HG02678 (cell line): ENCODE results near the gene FBN1.

Source experiments
- ATAC-seq: cut with Tn5 transposase; IDR thresholded peaks from one replicate; pipeline ENCODE4 v1.9.1; 2021; ENCODE audit warnings: mild to moderate bottlenecking, moderate library complexity; ENCODE audit not compliant: unreplicated experiment

Gene FBN1

DNA sequence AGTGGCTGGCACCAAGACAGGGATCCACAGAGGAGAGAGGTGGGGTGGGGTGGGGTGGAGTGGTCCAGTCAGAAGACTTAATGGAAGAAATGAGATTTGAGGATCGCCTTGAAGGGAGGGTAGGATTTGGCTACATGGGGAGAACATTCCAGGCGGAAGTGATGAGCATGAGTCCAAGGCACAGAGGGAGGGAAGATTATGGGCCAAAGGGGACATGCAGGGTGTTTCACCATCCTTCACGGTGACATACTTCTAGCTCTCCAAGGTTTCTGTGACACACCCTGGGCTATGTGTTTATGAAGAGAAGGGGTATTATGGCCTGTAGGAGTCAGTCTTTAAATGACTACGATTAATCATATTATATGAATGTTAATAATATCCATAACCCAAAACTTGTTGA is 7.7 kb upstream of the FBN1 start:
- no peak for ATAC-seq

DNA sequence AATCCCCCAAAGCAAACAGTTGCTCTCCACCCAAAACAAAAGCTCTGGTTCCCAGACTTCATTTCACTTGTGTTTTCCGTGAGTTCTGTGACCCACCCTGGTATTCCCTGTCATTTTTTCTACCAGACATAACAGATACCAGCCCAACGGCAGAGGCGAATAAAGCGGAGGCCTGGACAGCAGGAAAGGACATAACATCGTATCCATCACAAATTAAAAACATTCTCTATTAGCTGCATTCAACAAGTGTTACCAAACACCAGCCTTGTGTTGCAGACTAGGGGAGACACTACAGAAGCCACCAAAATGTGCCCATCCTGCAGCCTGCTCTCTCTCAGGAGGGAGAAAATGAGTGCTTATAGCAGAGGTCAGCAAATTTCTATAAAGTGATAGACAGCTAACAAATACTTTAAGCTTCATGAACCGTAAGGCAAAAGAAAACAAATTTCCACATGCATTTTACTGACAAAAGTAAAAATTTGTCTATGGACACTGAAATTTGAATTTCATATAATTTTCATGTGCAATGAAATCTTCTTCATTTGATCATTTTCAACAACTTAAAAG is 7.1 kb upstream of the FBN1 start:
- ATAC-seq: no peak

- no peak for ATAC-seq
Observed at GRCh38 chr15:48650931-48651330, 5.4 kb upstream of the FBN1 start.

DNA sequence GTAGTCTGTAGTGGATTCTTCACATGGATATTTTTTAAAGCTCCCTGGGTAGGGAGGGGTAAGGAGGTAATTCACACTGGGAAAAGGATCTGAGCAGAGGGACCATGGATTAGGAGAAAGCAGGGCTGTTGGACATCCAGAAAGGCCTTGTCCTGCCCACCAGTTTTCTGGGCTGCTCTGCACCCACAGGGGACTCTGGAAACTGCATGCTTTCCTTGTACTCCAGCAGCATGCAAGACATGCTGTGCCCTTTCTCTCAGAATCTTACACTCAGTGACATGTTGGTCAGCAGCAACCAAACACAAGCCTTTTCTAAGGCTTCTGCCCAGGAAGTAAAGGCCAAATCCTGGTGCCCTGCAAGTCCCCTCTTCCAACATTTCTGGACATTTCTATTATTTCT is 2.5 kb upstream of the FBN1 start:
- ATAC-seq: no peak

- ATAC-seq: no peak
Observed at GRCh38 chr15:48646331-48646730, 822 bp upstream of the FBN1 start.

DNA sequence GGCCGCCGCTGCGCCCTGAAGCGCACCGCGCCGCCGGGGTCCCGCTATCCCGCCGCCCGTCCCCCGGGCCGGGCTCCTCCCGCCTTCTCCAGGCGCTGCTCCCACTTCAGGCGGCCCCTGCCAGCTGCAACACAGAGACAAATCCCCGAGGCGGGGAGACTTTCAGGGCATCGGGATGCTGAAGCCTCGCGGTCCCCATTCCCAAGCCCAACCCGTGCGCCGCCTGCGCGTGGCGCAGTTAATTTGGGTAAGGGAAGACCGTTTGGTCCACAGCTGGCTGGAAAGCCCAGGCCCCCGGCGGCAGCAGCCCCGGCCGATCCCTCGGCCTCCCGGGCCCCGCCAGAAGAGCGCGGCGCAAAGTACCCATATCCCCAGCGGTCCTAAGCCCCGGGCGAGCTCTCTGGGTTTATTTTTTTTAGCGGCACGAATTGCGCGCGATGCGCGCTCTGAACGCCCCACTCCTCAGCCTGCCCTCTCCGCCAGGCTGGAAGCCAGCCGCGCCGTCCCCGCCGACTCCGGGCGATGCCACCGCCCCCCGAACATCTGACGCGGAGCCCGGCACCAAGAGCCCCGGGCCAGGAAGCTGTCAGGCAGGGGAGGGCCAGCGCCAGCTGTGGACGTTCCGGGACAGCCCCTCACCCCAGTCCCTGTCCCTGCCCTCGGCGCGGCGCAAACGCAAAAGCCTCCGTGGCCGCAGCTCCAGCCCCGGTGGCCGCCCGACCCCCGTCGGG is 517 bp downstream of the FBN1 start:
- ATAC-seq: peak; percentile 46

GRCh38 chr15:48644467-48644826 is 1.1 kb downstream of the FBN1 start:
- ATAC-seq: peak; percentile 16

DNA sequence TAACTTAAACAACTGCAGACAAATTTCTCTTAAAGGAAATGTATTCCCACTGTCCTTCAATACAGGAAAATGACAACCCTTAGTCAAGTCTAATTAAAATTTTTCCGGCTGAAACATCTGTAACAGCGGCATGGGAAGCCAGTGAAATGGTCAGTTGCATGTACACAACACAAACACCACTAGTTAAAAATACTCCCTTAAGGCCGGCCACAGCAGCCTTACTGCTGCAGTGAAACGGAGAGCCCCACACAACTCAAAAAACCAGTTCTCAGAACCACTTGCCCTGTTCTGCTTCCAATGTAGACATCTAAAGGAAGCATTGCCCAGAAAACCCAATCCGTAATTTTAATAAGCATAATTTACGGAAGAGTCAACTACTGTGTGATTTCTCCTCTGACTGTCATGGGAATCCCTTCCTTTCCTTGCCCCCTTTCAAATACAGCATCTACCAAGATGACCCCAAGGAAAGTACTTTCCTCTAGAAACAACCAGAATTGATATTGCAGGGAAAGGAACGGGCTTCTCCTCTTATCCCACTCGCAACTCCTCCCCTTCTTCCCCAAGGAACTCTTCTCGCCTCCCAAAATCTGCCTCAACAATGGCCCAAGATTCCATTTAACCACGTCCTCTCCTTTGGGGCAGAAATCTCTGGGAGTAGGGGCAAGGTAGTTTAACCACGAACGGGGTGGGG is 1.6 kb downstream of the FBN1 start:
- ATAC-seq: no peak

DNA sequence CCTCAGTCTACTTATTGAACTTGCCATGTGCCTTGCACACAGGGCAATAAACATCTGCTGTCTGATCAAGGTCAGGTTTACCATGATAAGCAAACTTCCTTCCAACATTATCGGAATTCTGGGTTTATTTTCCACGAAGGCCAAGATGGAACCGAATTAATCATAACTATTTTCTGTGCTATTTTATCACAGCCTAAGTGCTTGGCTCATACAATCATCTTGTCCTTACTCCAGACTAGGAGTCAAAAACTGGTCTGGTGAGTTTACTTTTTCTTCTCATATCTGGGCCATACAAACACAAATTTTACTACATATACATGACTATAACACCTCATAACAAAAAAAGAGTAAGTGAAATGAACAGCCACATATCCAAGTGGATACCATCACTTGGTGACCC is 2.3 kb downstream of the FBN1 start:
- no peak for ATAC-seq

GRCh38 chr15:48642795-48643194 is 2.7 kb downstream of the FBN1 start:
- no peak for ATAC-seq

DNA sequence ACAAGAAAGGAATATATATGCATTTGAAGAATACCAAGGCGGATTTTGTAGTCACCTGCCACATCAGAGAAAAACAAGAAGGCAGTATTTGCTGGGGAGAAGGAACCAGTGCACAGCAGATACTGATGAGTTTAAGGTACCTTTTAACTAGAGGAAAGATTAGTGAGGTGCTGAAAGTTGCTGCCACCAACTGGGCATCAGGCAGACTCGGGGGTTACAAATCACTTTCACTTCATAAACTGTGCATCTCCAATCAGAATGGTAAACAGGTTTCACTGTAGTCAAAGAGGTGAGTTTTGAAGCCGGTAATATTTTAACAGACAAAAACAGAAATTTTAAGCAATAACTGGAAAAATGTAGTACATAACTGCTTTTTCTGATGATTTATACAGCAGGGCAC is 4.1 kb downstream of the FBN1 start:
- ATAC-seq: no peak

DNA sequence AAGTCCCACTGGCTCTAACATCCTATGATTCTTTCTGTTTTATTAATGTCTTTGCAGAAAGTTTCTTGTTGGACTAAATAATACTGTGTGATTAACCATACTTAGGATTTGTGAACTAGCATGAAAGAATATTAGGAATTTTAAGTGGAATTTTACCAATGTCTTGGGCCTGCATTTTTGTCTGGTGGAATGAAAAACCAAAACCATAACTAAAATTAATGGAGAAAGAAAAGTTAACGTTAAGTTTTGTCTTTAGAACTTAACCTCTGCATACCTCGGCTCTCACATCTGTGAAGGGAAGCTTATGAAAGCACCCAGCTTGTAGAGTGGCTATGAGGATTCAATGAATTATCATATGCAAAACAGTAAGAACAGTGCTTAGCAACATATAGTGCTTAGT is 6.5 kb downstream of the FBN1 start:
- ATAC-seq: no peak

- ATAC-seq: no peak
Observed at GRCh38 chr15:48637639-48638038, 7.9 kb downstream of the FBN1 start.

DNA sequence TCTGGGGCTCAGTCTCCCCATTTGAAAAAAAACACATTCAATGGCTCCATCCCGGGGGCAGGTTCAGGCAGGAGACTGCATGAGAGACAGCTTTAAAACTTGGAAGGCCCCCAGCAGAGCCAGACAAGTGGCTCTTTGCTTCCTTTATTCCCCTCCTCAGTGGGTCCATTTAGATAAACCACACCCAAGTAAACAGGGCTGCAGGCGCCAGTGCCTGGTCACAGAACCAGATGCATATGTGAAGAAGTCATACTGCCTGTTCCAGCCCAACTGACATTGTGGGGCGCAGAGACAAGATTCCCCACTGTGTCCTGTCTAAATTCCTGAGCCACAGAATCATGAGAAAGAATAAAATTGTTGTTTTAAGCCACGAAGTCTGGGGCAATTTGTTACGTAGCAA is 9.0 kb downstream of the FBN1 start:
- no peak for ATAC-seq

DNA sequence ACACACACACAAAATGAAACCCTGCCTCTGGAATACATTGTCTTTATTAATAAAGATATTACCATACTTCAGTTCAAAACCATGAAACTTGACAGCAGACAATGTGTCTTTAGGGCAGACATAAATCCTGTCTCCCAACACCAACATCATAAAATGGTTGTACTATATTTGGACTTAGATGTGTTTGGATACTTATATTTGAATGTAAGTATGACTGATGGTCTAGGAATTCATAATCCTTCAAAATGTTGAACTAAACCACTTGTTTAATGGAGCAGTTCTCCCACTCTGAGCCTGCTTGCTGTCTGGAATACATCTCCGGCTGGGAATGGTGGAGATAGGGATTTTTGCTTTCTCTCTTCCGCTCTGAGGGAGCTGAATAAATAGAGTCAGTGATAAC is 10.6 kb downstream of the FBN1 start:
- ATAC-seq: no peak

DNA sequence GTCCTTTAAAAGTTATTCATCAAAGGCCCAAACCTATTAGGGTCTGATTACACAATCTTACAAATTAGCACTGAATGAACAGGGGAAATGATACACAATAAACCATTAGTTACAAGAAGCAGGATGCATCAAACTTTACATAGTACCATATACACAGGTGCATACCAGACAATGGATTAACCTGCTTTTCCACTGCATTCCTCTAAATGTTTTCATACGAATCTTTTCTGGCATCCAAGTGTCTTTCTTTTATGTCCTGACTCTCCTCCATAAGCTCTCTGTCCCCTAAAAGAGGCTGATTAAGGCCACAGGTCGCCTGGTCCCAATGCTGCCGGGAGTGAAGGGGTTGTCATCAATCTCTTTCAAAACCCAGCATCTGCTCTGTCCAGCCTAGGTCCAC is 11.4 kb downstream of the FBN1 start:
- ATAC-seq: no peak

DNA sequence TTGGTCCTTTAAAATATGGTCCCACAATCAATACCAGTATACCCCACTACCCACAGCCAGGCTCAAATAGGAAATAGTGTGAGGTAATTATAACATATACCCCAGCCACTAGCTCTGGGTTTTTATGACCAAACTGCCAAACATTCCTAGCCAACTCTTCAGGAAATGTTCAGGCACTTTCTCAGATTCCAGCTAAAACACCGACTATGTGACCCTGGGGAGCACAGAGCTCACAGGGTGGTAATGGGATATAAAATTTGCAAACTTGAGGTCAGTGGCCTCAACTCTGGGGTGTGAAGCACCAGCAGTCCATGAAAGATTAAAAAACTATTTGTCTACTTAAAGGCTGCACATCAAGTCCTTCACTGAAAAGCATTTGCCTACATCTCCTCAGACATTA is 12.9 kb downstream of the FBN1 start:
- ATAC-seq: no peak

DNA sequence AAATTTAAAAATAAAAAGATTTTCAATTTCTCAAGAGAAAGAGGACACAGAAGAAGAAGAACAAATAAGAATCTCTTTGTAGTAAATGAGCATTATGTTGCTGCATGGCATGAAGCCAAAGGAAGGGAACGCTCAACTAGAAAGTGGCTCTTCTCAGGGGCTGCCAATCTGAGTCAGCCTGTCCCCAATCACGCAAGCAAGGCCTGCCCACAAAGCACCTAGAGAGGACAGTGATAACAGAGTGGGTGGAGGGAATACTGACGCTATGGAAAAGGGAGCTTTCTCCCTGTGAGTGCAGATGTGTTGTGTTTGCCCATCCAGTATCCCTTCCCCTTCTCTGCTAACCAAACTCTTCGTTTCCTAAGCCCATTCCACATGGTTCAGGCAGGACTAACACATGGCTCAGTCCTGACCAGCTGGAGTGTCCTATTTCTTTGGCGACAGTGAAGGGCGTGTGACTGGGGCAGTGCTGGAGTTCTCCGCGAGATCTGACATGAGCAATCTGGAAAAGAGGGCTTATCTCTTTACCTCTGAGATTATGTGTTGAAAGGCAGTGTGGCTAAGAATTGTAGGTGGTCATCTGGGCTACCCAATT is 14.2 kb downstream of the FBN1 start:
- ATAC-seq: peak; percentile 59

GRCh38 chr15:48630245-48630644 is 15.3 kb downstream of the FBN1 start:
- ATAC-seq: no peak

- ATAC-seq: no peak
Observed at GRCh38 chr15:48628832-48629231, 16.7 kb downstream of the FBN1 start.

DNA sequence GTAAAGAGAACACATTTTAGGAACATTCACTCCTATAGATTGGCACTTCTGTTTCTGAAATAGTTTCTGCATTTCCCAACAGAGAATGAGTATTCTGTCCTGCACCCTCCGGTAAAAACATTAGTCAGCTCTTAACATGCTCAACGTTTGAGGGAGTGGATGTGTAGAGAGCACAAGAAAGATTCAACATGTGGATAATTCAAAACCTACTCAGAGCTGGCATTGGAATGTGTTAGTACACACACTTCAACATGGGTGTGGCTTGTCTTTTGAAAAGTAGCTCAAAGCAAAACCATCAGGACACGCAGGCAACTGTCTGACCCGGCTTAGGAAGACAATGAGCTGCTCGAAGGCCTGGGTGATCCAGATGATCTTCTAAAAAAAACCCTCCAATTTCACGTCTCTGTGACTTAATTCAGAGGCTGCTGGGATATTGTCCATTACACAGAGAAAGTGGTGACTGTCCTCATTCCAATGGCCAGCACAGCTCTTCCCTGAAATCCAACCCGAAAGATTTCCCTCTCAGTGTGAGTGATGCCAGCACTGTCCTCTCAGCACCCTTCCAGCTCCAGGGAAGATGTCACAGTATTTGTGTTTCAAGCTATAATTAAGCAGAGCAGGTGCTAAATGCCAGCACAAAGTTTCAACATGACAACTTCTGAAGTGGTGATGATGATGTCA is 18.1 kb downstream of the FBN1 start:
- no peak for ATAC-seq

- ATAC-seq: no peak
Observed at GRCh38 chr15:48625126-48625525, 20.4 kb downstream of the FBN1 start.
